ENCODE measurements around the gene COQ8A. TPM values are rescaled to one million over a fixed set of nuclear protein-coding genes. Genes with fewer than 3 reads are reported as not detected.
A peak's percentile ranks its signal among the peaks of the same experiment; 100 is the strongest.

The COQ8A gene
- total and polyA plus RNA-seq, 2 donors from 2014 or later, result 29.4 to 44.1 TPM

- H3K27me3 ChIP-seq (ENCODE audit: control insufficient read depth, insufficient read depth, low read length), result no peaks in the 10 kb centered on the region
- H3K9me3 ChIP-seq (ENCODE audit: control insufficient read depth in 2 of 3, insufficient read depth in 1 of 3, low read length in 3 of 3), result no peaks in the 10 kb centered on the region
- intact Hi-C loops (cut with DNase I), result no loop called here
- DNase-seq (no peak), FAIRE-seq (no peak)
- H3K36me3 ChIP-seq (ENCODE audit: control insufficient read depth in 2 of 3, insufficient read depth in 3 of 3, low read length in 3 of 3), result no peaks in the 10 kb centered on the region
- H3K27ac ChIP-seq (ENCODE audit: low read depth in 2 of 2, low read length in 2 of 2), result no peak overlapping the region
- no peak for TF ChIP-seq CTCF (IDR thresholded peaks at IDR 0.05; ENCODE audit: borderline replicate concordance, extremely low read depth, insufficient read depth)
- H3K4me1 ChIP-seq (ENCODE audit: control insufficient read depth in 2 of 3, insufficient read depth in 2 of 3, low read depth in 1 of 3, low read length in 3 of 3), result peaks cover 0 to 40% (median 28%) of the 10 kb centered on the region in 3 donors
- H3K9ac ChIP-seq (ENCODE audit: low read length in 3 of 3), result peak overlapping the region in 2 of 3 donors; percentile 24 to 53
- H3K4me3 ChIP-seq (ENCODE audit: low read length in 3 of 3), result peak overlapping the region; percentile 61 to 87 (median 64)
Observed at GRCh38 chr1:226940806-226941067, 643 bp downstream of the COQ8A start.

DNA sequence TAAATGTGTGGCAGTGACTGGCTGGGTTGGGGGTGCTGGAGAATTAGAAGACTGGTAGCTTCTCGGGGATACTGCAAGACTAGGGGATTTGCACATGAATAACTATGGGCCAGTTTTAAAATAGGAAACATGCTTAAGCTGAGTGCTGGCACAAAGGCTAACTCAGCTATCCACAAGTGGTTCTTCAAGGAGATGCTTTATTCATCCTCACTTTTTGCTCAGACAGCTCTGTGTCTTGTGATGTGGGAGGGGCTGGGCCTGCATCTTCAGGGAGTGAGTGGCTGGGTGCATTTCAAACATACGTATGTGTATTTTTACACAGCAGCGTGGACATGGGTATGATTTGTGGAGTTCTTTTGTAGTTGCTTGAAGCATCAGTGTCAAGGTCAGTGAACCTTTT is 2.3 kb downstream of the COQ8A start:
- H3K27ac ChIP-seq (ENCODE audit: low read depth in 2 of 2, low read length in 2 of 2), result no peak overlapping the region
- H3K9me3 ChIP-seq (ENCODE audit: control insufficient read depth in 2 of 3, insufficient read depth in 1 of 3, low read length in 3 of 3), result no peaks in the 10 kb centered on the region
- TF ChIP-seq CTCF (IDR thresholded peaks at IDR 0.05; ENCODE audit: borderline replicate concordance, extremely low read depth, insufficient read depth), result no peak
- no peak overlapping the region for H3K4me3 ChIP-seq (ENCODE audit: low read length in 3 of 3)
- intact Hi-C loops (cut with DNase I), result no loop called here
- H3K27me3 ChIP-seq (ENCODE audit: control insufficient read depth, insufficient read depth, low read length), result no peaks in the 10 kb centered on the region
- peaks cover 0 to 56% (median 36%) of the 10 kb centered on the region in 3 donors for H3K4me1 ChIP-seq (ENCODE audit: control insufficient read depth in 2 of 3, insufficient read depth in 2 of 3, low read depth in 1 of 3, low read length in 3 of 3)
- no peak for FAIRE-seq
- H3K36me3 ChIP-seq (ENCODE audit: control insufficient read depth in 2 of 3, insufficient read depth in 3 of 3, low read length in 3 of 3), result no peaks in the 10 kb centered on the region
- no peak for DNase-seq
- H3K9ac ChIP-seq (ENCODE audit: low read length in 3 of 3), result no peak overlapping the region

DNA sequence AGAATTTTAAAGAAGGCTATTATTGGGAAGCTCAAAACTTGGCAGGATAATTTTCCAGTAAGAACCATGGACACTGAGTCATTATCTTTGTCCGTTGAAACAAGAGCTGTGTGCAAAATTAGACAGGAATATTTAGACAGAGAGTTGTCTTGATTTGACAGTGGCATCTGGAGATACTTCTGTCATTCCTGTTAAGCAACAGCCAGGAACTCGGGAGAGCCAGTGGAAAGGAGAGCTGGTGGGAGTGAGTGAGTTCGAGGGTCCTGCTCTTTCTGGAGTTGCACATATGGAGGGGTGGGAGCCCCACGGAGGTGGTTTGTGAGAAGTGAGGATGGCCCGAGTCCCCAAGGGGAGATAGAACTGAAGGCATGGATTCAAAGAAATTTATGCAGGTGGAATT is 3.1 kb downstream of the COQ8A start:
- H3K36me3 ChIP-seq (ENCODE audit: control insufficient read depth in 2 of 3, insufficient read depth in 3 of 3, low read length in 3 of 3), result no peaks in the 10 kb centered on the region
- H3K27me3 ChIP-seq (ENCODE audit: control insufficient read depth, insufficient read depth, low read length), result no peaks in the 10 kb centered on the region
- intact Hi-C loops (cut with DNase I), result no loop called here
- H3K4me3 ChIP-seq (ENCODE audit: low read length in 3 of 3), result no peak overlapping the region
- FAIRE-seq, result no peak
- no peak overlapping the region for H3K9ac ChIP-seq (ENCODE audit: low read length in 3 of 3)
- DNase-seq, result no peak
- no peak for TF ChIP-seq CTCF (IDR thresholded peaks at IDR 0.05; ENCODE audit: borderline replicate concordance, extremely low read depth, insufficient read depth)
- no peak overlapping the region for H3K27ac ChIP-seq (ENCODE audit: low read depth in 2 of 2, low read length in 2 of 2)
- H3K4me1 ChIP-seq (ENCODE audit: control insufficient read depth in 2 of 3, insufficient read depth in 2 of 3, low read depth in 1 of 3, low read length in 3 of 3), result peaks cover 0 to 56% (median 36%) of the 10 kb centered on the region in 3 donors
- H3K9me3 ChIP-seq (ENCODE audit: control insufficient read depth in 2 of 3, insufficient read depth in 1 of 3, low read length in 3 of 3), result no peaks in the 10 kb centered on the region

DNA sequence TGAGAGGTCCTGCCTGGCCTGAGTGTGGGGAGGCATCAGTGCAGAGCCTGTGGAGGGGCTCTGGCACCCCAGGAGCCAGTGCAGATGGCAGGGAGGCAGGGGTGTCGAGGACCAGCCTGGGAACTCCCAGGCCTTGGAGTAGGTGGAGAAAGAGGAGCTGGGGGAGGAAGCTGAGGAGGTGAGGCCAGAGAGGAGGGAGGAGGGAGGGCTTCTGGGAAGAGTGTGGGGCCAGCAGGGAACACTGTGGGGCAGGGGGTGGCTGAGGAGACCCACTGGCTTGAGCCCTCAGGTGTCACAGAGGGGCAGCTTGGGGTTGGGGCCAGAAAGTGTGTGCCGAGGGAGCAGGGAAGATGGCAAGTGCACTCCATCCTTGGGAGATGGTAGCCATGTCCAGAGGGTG is 3.8 kb downstream of the COQ8A start:
- FAIRE-seq (no peak), DNase-seq (no peak)
- Histone ChIP-seq H3K36me3 (ENCODE audit: control insufficient read depth in 2 of 3, insufficient read depth in 3 of 3, low read length in 3 of 3) (no peaks in the 10 kb centered on the region), H3K27ac (ENCODE audit: low read depth in 2 of 2, low read length in 2 of 2) (peak overlapping the region; percentile 26 to 27), H3K4me1 (ENCODE audit: control insufficient read depth in 2 of 3, insufficient read depth in 2 of 3, low read depth in 1 of 3, low read length in 3 of 3) (peaks cover 0 to 52% (median 34%) of the 10 kb centered on the region in 3 donors), H3K27me3 (ENCODE audit: control insufficient read depth, insufficient read depth, low read length) (no peaks in the 10 kb centered on the region), H3K9me3 (ENCODE audit: control insufficient read depth in 2 of 3, insufficient read depth in 1 of 3, low read length in 3 of 3) (no peaks in the 10 kb centered on the region), H3K4me3 (ENCODE audit: low read length in 3 of 3) (no peak overlapping the region), H3K9ac (ENCODE audit: low read length in 3 of 3) (no peak overlapping the region)
- no peak for TF ChIP-seq CTCF (IDR thresholded peaks at IDR 0.05; ENCODE audit: borderline replicate concordance, extremely low read depth, insufficient read depth)
- intact Hi-C loops (cut with DNase I), result no loop called here
